Measurements from ENCODE around the gene ZNF697. TPM values are rescaled to one million over a fixed set of nuclear protein-coding genes. Genes with fewer than 3 reads are reported as not detected.

Gene ZNF697
- total RNA-seq, 1 experiment from 2014 or later: 2.9 TPM

DNA sequence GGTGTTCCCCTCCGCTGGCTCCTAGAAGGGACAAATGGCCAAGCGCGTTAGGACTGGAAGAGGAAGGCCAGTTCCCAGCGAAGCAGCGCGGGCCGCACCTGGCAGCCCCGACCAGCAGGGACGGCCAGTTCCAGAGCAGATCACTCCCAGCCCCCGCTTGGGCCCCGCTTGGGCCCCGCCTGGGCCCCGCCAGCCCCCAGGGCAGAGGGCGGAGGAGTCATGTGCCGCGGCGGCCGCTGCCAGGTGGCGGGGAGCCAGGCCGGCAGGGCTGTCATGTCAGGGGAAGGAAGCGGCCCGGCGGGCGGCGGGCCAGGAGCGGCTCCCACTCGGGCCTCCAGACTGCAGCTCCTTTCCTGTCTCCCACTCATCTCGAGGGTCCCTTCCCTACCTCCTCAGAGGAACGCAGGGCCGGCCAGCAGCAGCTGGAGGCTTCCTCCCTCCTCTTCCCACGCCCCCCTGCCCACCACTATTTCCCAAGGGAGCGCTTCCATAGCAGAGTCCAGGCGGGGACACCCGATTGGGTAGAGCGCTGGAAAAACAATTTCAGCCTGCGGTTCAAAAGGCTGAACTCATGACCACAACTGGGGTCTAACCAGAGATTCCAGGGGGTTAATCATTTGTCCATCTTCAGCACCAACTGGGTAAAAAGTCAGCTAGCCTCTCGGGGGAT lies 16.5 kb downstream of the ZNF697 start:
- ChIA-PET POLR2A (no interaction called here), CTCF (no interaction called here)
- no peaks in the 10 kb centered on the region for H3K9me3 Mint-ChIP-seq (ENCODE audit: unreplicated experiment)
- Histone ChIP-seq H3K9me3 (no peaks in the 10 kb centered on the region), H3K4me3 (ENCODE audit: low read depth, low read length) (no peak overlapping the region), H3K27me3 (replicated peaks; ENCODE audit: control insufficient read depth, insufficient read depth, low read length) (no peaks in the 10 kb centered on the region), H3K36me3 (ENCODE audit: control insufficient read depth, insufficient read depth, low read length) (no peaks in the 10 kb centered on the region), H3K4me1 (no peaks in the 10 kb centered on the region)
- H3K4me3 Mint-ChIP-seq (ENCODE audit: unreplicated experiment): no peak overlapping the region
- no peaks in the 10 kb centered on the region for H3K4me1 Mint-ChIP-seq (ENCODE audit: low read depth, unreplicated experiment)
- no peak for DNase-seq
- intact Hi-C loops (cut with micrococcal nuclease; ENCODE audit: unreplicated experiment): no loop called here
- TF ChIP-seq, protein P1, sequence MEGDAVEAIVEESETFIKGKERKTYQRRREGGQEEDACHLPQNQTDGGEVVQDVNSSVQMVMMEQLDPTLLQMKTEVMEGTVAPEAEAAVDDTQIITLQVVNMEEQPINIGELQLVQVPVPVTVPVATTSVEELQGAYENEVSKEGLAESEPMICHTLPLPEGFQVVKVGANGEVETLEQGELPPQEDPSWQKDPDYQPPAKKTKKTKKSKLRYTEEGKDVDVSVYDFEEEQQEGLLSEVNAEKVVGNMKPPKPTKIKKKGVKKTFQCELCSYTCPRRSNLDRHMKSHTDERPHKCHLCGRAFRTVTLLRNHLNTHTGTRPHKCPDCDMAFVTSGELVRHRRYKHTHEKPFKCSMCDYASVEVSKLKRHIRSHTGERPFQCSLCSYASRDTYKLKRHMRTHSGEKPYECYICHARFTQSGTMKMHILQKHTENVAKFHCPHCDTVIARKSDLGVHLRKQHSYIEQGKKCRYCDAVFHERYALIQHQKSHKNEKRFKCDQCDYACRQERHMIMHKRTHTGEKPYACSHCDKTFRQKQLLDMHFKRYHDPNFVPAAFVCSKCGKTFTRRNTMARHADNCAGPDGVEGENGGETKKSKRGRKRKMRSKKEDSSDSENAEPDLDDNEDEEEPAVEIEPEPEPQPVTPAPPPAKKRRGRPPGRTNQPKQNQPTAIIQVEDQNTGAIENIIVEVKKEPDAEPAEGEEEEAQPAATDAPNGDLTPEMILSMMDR (IDR thresholded peaks at IDR 0.05; ENCODE audit: insufficient read depth in 1 of 2, low read depth in 1 of 2, low read length in 1 of 2, severe bottlenecking in 1 of 2, unreplicated experiment in 1 of 2): no peak
- H3K27me3 Mint-ChIP-seq (ENCODE audit: insufficient read depth, unreplicated experiment): no peaks in the 10 kb centered on the region
- BruUV-seq (replicated peaks): no TSS peak
- H3K27ac Mint-ChIP-seq (ENCODE audit: unreplicated experiment): no peak overlapping the region
- no peaks in the 10 kb centered on the region for H3K36me3 Mint-ChIP-seq (ENCODE audit: insufficient read depth, unreplicated experiment)

DNA sequence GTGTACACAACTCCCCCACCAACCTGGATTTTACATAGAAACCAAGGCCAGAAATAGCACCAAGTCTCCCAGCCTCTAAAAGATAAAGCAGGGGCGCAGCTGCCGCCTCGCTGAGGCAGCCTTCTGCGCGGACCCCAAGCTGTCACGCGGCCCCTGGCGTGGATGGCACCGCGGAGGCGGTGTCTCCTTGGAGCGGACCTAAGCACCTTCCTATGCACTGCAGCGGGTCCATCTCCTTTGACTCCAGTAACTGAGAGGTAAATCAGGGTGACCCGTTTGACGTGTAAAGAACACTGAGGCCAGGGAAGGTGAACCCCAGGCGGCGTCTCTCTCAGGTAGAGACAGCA lies 17.0 kb downstream of the ZNF697 start:
- TF ChIP-seq, protein P1 (IDR thresholded peaks at IDR 0.05; ENCODE audit: insufficient read depth in 1 of 2, low read depth in 1 of 2, low read length in 1 of 2, severe bottlenecking in 1 of 2, unreplicated experiment in 1 of 2): no peak
- Mint-ChIP-seq H3K4me1 (ENCODE audit: low read depth, unreplicated experiment) (no peaks in the 10 kb centered on the region), H3K27me3 (ENCODE audit: insufficient read depth, unreplicated experiment) (no peaks in the 10 kb centered on the region), H3K27ac (ENCODE audit: unreplicated experiment) (no peak overlapping the region), H3K9me3 (ENCODE audit: unreplicated experiment) (no peaks in the 10 kb centered on the region), H3K4me3 (ENCODE audit: unreplicated experiment) (no peak overlapping the region), H3K36me3 (ENCODE audit: insufficient read depth, unreplicated experiment) (no peaks in the 10 kb centered on the region)
- CTCF ChIA-PET: no interaction called here
- BruUV-seq (replicated peaks): no TSS peak
- intact Hi-C loops (cut with micrococcal nuclease; ENCODE audit: unreplicated experiment): no loop called here
- no peaks in the 10 kb centered on the region for H3K36me3 ChIP-seq (ENCODE audit: control insufficient read depth, insufficient read depth, low read length)
- POLR2A ChIA-PET: no interaction called here
- no peak overlapping the region for H3K4me3 ChIP-seq (ENCODE audit: low read depth, low read length)
- H3K4me1 ChIP-seq: no peaks in the 10 kb centered on the region
- DNase-seq: no peak
- H3K27me3 ChIP-seq (replicated peaks; ENCODE audit: control insufficient read depth, insufficient read depth, low read length): no peaks in the 10 kb centered on the region
- no peaks in the 10 kb centered on the region for H3K9me3 ChIP-seq

DNA sequence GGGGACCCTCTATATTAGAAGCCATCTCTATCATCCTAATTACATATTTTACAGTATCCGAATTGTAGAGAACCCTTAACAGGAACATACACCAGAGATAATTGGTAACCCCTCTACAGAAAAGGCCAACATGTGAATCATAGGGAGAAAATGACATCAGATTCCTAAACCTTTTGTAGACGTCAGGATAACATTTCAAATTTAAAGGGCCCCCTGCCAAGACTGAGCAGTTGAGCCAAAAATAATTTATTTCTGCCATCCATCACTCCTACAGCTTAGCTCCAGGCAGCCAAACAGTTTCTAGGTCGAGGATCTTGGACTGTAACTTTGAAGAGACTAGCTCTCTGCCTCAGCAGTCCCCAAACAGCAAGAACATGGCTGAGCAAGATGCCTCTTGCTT lies 21.2 kb downstream of the ZNF697 start:
- intact Hi-C loops (cut with micrococcal nuclease; ENCODE audit: unreplicated experiment): no loop called here
- Mint-ChIP-seq H3K27me3 (ENCODE audit: insufficient read depth, unreplicated experiment) (no peaks in the 10 kb centered on the region), H3K9me3 (ENCODE audit: unreplicated experiment) (no peaks in the 10 kb centered on the region), H3K27ac (ENCODE audit: unreplicated experiment) (no peak overlapping the region), H3K4me3 (ENCODE audit: unreplicated experiment) (no peak overlapping the region), H3K4me1 (ENCODE audit: low read depth, unreplicated experiment) (no peaks in the 10 kb centered on the region), H3K36me3 (ENCODE audit: insufficient read depth, unreplicated experiment) (no peaks in the 10 kb centered on the region)
- CTCF ChIA-PET: interaction anchor here (1.1 kb wide), 1 partner anchor 13 kb away, joined by 6 read pairs; no protein-coding TSS in a partner anchor
- Histone ChIP-seq H3K36me3 (ENCODE audit: control insufficient read depth, insufficient read depth, low read length) (no peaks in the 10 kb centered on the region), H3K4me3 (ENCODE audit: low read depth, low read length) (no peak overlapping the region), H3K4me1 (no peaks in the 10 kb centered on the region), H3K9me3 (no peaks in the 10 kb centered on the region), H3K27me3 (replicated peaks; ENCODE audit: control insufficient read depth, insufficient read depth, low read length) (no peaks in the 10 kb centered on the region)
- TF ChIP-seq, protein P1 (IDR thresholded peaks at IDR 0.05; ENCODE audit: insufficient read depth in 1 of 2, low read depth in 1 of 2, low read length in 1 of 2, severe bottlenecking in 1 of 2, unreplicated experiment in 1 of 2): no peak
- POLR2A ChIA-PET: no interaction called here
- no TSS peak for BruUV-seq (replicated peaks)
- no peak for DNase-seq

Data from Caco-2 (cell line).